Measurements from ENCODE around the gene SNX32. TPM values are rescaled to one million over a fixed set of nuclear protein-coding genes. Genes with fewer than 3 reads are reported as not detected.

SNX32 gene
- total RNA-seq, 6 experiments from 2014 or later: not detected

DNA sequence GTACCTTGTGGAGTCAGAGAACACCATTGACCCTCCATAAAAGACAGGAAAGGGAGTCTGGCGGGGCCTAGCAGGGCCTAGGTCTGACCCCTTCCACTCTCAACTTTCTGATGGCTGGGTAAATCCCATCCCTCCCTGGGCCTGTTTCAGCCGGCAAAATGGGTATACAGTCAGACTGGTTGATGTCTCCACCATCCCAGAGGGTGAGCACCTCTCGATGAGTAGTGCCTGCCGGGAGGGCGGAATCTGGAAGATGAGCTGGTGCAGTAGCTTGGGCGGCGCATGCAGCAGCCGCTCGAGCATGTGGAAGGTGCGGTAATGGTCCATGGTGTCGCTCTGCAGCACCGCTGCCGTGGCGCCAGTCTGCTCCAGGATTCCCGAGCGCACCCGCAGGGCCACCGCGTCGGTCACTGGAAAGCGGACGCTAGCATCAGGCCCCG lies 54.0 kb downstream of the SNX32 start:
- peak; percentile 74 for DNase-seq
- H3K9me3 Mint-ChIP-seq: peaks cover 17% of the 10 kb centered on the region
- H3K36me3 Mint-ChIP-seq (ENCODE audit: low read depth): peaks cover 29% of the 10 kb centered on the region

DNA sequence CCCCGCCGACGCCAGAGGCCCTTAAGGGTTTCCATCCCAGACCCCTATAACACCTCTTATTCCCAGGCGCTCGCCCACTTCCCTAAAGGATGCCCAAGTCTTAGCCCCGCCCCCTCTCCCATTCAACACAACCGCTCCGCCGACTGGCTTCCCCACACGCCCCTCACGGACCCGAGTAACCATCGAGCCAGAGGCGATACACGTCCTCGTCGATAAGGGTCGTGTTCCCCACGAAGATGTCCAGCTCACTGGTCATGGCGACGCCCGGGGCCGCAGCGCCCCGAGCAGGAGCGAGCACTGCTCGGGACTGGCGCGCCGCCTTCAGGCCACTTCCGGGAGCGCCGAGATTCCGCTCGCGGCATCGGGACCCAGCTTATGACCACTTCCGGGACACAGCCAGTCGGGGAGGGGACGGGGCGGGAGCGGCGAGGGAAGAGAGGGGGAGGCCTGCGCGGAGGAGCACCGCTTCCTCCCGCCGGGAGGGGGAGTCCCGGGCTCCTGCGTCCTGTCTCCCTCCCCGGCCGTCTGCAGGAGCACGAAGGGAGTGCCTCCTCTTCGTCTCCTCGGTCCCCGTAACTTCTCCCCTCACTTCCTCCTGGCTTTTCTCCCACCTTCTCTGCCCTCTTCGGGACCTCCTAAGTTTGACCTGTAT lies 54.5 kb downstream of the SNX32 start, which contains the start of gene FIBP:
FIBP (minus strand) TSS at position 309 of the 652 bp plus-strand sequence; CDS start at position 256, 53 bp downstream.
- peaks cover 32% of the 10 kb centered on the region for H3K36me3 Mint-ChIP-seq (ENCODE audit: low read depth)

More for the DNA sequence above, 54.0 kb downstream of the SNX32 start:
- Mint-ChIP-seq H3K27me3 (ENCODE audit: insufficient read depth) (peaks cover 60% of the 10 kb centered on the region), H3K4me3 (peak overlapping the region; percentile 97), H3K4me1 (ENCODE audit: low read depth) (peaks cover 55% of the 10 kb centered on the region), H3K27ac (peak overlapping the region; percentile 95)
- TF ChIP-seq, protein P1, sequence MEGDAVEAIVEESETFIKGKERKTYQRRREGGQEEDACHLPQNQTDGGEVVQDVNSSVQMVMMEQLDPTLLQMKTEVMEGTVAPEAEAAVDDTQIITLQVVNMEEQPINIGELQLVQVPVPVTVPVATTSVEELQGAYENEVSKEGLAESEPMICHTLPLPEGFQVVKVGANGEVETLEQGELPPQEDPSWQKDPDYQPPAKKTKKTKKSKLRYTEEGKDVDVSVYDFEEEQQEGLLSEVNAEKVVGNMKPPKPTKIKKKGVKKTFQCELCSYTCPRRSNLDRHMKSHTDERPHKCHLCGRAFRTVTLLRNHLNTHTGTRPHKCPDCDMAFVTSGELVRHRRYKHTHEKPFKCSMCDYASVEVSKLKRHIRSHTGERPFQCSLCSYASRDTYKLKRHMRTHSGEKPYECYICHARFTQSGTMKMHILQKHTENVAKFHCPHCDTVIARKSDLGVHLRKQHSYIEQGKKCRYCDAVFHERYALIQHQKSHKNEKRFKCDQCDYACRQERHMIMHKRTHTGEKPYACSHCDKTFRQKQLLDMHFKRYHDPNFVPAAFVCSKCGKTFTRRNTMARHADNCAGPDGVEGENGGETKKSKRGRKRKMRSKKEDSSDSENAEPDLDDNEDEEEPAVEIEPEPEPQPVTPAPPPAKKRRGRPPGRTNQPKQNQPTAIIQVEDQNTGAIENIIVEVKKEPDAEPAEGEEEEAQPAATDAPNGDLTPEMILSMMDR (IDR thresholded peaks at IDR 0.05): no peak

DNA sequence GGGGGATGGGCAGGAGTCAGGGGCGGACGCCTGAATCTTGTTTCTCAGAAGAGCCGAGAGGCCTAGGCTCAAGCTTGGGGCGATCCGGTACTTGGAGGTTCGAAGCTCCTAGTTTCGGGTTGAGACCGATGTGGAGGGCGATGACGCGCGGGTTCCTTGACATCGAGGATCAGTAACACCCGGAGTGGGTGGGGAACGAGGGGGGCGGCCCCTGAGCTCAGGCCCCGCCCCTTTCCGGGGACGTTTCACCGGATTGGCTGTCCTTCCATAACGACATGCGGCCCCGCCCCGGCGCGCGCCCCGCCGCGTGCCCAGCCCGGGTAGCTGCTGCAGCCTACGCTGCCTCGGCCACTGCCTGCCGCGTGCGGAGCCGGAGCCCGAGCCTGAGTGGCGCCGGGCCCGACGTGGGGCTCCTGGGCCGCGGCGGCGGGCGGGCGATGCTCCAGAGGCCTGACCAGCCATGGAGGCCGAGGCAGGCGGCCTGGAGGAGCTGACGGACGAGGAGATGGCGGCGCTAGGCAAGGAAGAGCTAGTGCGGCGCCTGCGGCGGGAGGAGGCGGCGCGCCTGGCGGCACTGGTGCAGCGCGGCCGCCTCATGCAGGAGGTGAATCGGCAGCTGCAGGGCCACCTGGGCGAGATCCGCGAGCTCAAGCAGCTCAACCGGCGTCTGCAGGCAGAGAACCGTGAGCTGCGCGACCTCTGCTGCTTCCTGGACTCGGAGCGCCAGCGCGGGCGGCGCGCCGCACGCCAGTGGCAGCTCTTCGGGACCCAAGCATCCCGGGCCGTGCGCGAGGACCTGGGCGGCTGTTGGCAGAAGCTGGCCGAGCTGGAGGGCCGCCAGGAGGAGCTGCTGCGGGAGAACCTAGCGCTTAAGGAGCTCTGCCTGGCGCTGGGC lies 56.8 kb downstream of the SNX32 start, which contains the start of gene CCDC85B:
CCDC85B (plus strand) TSS at position 350 of the 895 bp plus-strand sequence; CDS start at position 461, 111 bp downstream.
- peaks cover 41% of the 10 kb centered on the region for H3K36me3 Mint-ChIP-seq (ENCODE audit: low read depth)
- peak; percentile 95 for DNase-seq
- H3K4me3 Mint-ChIP-seq: peak within 1 kb of the TSS; percentile 97
- peaks cover 85% of the 10 kb centered on the region for H3K27me3 Mint-ChIP-seq (ENCODE audit: insufficient read depth)
- TF ChIP-seq, protein P1 (IDR thresholded peaks at IDR 0.05): no peak; the same call in 1 of the 2 replicates
- H3K4me1 Mint-ChIP-seq (ENCODE audit: low read depth): peaks cover 70% of the 10 kb centered on the region
- peaks cover 23% of the 10 kb centered on the region for H3K9me3 Mint-ChIP-seq
- H3K27ac Mint-ChIP-seq: peak within 1 kb of the TSS; percentile 99

More for the DNA sequence above, 54.5 kb downstream of the SNX32 start, which contains the start of gene FIBP:
- H3K4me1 Mint-ChIP-seq (ENCODE audit: low read depth): peaks cover 61% of the 10 kb centered on the region
- H3K27me3 Mint-ChIP-seq (ENCODE audit: insufficient read depth): peaks cover 65% of the 10 kb centered on the region
- H3K9me3 Mint-ChIP-seq: peaks cover 17% of the 10 kb centered on the region
- peak; percentile 95 for DNase-seq
- TF ChIP-seq, protein P1 (IDR thresholded peaks at IDR 0.05): peak; percentile 89
- peak within 1 kb of the TSS; percentile 97 for H3K4me3 Mint-ChIP-seq
- peak within 1 kb of the TSS; percentile 95 for H3K27ac Mint-ChIP-seq

DNA sequence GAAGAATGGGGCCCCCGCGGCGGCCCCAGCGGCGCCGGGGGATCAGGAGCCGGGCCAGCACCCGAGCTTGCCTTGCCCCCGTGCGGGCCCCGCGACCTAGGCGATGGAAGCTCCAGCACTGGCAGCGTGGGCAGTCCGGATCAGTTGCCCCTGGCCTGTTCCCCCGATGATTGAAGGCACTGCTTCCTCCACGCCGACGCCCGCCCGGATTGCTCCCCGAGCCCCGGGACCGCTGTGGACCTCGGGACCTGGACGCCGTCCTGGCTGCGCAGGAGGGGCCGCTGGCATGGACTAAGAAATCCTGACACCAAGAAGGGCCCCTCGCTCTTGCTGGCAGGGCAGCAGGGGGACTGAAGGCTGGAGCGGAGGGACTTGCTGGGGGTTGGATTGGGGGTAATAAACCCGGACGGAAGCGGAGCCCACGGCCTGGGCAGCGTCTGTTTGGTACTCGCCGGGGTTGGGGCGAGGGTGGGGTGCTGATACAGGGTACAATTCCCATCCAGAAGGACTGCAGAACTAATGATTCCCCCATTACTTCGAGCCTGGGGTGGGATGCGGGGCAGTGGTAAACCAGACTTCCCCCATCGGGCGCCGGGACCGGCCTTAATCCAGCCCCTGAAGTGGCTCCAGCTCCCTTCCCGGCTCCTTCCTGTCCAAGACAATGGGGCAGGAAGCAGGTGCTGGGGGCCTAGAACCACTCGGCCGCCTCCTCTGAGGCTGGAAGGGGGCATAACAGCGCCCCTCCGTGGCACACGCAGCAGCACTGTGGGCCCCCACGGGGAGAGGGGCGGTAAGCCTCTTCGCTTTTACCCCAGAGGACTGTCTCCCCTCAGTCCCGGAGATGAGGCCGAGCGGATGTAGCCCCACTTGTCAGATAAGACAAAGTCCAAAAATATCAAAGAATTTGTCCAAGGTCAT lies 57.7 kb downstream of the SNX32 start:
- Mint-ChIP-seq H3K4me3 (peak overlapping the region; percentile 97), H3K27me3 (ENCODE audit: insufficient read depth) (peaks cover 94% of the 10 kb centered on the region), H3K4me1 (ENCODE audit: low read depth) (peaks cover 76% of the 10 kb centered on the region), H3K27ac (peak overlapping the region; percentile 99), H3K9me3 (peaks cover 23% of the 10 kb centered on the region), H3K36me3 (ENCODE audit: low read depth) (peaks cover 47% of the 10 kb centered on the region)
- DNase-seq: peak; percentile 42
- TF ChIP-seq, protein P1 (IDR thresholded peaks at IDR 0.05): peak; percentile 67
